CD1c-positive myeloid dendritic cell (primary cell): Measurements from ENCODE around the gene UBE2J2.

Experiments
- DNase-seq: peaks from one replicate; pipeline ENCODE4 v3.0.0-alpha.2; 2016; ENCODE audit errors: extremely low spot score

The UBE2J2 gene

DNA sequence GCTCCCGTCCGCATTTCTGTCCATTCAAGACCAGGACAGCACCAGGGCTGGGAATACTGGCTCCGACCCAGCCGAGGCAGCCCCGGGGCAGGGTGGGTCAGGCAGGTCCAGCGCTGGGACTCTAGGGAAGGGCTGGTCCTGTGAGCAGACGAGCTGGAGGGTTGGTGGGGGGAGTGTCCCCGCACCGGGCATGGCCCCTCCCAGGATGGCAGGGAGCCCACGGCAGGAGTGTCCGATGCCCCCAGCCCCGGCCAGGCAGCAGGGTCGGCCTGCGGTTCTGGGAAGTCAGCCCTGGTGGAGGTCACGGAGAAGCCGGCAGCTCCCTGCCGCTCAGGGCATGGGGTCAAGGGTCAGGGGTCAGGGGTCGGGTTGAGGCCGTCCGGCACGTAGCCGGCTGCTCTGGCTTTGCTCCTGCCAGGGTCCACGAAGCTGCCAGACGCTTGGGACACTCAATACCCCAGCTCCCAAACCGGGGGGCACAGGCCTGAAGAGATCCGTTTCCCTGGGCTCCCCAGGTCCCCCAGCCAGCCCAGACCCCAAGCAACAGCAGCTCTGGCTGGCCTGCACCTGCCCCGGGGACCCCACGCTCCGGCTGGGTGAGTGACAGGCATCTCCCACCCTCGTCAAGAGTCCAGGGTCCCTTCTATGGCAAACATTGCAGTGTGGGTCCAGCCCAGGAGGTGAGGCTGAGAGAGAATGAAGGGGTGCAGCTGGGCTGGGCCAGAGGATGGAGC, 33.9 kb downstream of the UBE2J2 start:
- no peak for DNase-seq

DNA sequence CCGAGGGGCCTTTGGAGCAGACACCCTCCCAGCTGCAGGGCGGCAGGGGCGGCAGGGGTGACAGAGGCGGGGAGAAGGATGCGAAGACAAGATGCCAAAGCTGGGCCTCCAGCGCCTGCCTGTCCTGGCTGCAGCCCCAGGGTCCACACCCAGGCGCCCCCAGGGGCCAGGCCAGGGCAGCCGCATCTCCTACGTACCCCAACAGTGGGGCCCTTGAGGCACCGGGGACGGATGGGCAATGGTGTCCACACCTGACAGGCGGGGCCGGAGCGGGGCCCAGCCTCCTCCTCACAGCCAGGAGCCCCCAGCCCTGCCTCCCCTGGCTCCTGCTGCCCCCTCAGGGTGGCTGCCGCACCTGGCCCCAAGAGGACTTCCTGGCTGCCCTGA, 34.4 kb downstream of the UBE2J2 start:
- DNase-seq, result no peak

DNA sequence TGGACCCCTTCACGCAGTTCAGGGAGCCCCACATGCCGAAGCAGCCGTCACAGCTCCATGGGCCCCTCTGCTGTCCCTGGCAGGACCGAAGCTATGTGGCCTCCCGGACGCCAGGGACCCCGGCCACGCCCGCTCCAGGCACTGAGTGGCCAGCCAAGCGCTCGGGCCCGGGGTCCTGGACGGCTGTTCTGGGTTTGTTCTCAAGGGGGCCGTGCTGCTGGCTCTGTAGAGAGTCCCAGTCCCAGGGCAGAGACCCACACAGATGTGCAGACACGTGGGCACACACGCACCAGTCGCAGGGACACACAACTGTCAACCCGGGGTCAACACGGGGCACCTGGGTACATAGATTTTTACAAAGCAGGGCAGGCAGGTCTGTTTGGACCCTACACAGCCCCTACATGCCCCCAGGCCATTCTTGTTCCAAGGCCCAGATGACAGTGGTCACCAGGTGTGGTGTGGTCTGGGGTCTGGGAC, 34.9 kb downstream of the UBE2J2 start:
- DNase-seq, result no peak

DNA sequence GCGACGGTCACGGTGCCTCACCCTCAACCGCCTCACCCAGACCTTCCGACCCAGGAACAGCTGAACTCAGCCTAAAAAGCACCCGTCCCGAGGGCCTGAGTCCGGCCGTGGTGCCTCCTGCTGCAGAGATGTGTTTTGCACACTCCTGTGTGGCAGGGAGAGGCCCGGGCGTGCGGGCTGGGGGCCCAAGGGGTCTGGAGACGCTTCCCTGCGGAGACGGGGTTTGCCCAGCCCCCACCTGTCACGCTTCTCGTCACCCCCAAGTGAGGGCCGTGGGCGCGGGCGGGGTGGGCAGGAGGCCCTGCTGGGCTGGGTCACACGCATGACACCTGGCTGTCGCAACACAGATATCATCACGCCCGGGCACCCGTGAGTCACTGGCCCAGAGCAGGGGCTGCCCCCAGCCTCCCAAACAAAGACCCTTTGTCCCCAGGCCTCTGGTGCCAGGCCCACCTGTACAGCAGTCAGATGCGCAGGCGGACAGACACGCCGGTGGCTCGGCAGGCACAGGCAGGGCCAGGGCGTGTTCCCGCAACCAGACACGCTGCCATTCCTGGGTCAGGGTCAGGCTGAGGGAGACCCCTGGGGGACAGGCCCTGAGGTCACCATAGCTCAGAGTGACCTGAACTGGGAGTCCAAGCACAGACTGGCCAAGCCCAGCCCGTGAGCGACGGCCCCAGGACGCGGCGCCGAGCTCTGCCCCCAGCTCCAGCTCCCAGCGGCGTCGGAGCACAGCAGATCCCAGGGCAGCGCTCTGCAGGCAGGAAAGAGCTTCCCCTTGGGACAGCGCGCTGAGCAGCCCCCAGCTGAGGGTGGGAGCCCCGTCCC, 35.6 kb downstream of the UBE2J2 start:
- DNase-seq, result no peak

DNA sequence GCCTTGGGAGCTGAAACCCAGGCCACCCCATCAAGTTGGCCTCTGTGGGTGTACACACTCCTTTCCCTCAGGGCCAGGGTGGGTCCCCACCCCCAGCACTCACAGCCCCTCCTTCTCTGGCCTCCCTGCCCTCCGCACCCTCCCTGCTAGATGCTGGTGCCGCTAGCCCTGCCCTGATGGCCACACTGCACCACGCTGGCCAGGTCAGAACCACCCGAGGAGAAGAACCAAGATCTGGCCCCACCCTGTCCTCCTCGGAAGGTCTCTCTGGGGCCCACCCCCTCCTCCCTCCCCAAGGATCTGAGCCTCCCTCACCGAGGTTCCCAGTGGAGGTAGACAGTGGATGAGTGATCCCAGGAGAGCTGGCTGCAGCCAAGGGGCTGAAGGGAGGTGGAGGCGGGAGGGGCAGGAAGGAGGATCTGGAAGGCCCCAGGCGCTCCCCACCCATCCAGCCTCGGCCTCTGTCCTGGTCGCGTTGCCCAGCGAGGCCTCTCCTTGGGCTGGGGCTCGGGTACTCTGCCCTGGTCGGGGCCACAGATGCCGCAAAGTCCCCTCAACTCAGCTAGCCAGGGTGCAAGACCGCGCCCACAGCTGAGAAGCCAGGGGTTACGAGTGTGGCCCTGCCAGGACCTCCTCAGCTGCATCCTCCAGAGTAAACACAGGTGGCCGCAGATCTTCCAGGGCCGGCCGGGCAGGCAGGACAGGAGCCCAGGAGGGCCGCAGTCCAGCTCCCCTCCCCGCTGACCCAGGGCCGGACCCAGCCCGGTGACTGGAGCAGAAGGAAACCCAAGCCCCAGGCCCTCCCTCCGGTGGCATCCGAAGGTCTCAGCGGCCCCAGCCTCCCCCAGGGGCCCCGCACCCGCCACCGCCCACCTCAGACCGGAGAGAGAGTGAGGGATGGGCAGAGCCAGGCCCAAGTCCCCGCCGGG, 36.4 kb downstream of the UBE2J2 start:
- no peak for DNase-seq

DNA sequence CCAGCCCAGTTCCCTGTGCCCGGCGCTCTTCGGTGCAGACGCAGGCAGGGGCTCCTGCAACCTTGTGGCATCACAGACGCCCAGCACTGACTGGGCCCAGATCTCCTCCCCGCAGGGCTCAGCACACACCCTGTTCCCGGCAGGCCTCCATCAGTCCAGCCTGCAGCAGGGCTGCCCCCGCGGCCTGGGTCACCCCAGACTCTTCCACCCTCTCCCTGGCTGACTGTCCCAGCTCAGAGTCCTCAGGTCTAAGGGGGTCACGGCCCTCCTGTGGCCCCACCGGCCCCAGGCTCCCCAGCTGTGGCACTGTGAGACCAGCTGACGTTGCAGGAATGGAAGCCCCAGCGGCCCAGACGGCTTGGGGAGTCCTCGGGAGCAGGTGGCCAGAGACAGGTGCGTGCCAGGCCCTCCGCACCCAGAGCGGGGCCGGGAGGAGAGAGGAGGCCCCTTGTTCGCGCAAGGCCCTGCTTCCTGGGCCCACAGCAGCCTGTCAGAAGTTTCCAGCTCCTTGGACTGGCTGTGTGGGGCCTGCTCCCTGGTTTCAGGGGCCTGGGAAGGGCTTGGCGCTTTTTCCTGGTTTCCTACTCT, 37.4 kb downstream of the UBE2J2 start:
- DNase-seq, result no peak

DNA sequence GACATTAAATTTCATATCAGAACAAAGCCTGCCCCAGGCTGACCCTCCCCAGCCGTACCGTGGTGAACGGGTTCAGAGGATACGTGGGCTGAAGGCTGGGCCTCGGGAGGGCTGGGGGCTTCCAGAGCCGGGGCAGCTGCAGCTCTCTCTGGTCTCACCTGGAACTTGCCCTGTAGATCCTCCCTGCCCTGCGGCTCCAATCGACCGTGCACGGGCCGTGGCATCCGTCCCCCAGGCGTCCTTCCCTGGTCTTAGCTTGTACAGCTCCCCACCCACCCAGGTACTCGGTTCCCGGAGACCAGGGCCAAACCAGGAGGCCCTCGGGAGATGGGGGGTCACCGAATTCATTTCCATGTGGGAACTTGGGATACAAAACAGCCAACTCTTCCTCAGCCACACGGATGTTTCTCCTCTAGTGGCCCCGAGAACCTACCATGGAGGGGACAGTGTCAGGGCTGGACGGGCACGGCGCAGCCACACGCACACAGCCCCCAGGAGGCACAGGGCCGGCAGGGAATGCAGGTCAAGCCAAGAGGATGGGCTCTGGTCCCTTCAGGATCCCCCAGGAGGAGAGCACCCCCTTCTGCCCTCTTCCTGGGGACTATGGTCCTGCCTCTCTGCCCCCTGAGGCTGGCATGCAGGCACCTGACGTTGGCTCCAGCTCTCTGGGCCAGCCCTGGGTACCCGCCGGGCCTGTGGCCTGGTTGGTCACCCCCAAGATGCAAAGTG, 38.5 kb downstream of the UBE2J2 start:
- DNase-seq, result no peak

DNA sequence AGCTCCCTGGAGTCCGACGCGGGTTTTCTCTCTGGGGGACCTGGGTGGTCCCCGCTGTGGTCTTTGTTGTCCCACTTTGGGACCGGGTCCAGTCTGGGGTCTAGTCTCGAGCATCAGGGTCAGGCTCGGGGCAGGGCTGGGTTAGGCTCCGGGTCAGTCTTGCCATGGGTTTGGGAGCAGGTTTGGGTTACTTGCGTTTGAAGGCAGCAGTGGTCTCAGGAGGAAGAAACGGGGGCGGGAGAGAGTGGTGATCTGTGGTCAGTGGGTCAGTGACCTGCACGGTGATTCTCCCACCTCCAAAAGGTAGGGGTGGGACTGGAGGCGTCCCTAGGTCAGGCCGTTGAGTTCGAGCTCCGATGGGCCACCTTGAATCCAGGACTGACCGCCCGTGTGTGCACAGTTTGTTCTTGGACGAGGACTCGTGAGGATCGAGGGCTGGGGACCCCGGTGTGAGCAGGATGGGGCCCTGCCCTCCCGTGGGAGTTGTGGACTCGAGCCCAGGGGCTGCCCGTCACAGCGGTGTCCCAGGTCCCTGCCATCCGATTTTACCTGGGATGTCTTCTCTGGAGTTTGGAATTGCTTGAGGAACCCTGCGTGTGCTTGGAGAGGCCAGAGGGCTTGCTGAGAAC, 39.4 kb downstream of the UBE2J2 start:
- no peak for DNase-seq

DNA sequence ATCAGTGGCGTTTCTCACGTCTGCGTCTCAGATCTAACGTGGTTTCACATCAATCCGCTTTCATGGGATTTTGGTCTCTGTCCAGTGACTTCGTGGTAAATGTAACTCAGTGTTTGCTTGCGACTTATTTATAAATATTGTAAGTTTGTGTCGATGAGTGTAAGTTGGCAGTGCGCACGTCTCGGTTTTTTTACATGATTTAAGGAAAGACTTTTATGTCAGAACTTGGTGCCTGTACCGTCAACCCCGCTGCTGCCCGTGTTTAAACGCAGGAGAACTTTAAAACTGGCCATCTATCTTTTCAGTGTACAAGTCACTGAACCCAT, 40.1 kb downstream of the UBE2J2 start:
- no peak for DNase-seq

DNA sequence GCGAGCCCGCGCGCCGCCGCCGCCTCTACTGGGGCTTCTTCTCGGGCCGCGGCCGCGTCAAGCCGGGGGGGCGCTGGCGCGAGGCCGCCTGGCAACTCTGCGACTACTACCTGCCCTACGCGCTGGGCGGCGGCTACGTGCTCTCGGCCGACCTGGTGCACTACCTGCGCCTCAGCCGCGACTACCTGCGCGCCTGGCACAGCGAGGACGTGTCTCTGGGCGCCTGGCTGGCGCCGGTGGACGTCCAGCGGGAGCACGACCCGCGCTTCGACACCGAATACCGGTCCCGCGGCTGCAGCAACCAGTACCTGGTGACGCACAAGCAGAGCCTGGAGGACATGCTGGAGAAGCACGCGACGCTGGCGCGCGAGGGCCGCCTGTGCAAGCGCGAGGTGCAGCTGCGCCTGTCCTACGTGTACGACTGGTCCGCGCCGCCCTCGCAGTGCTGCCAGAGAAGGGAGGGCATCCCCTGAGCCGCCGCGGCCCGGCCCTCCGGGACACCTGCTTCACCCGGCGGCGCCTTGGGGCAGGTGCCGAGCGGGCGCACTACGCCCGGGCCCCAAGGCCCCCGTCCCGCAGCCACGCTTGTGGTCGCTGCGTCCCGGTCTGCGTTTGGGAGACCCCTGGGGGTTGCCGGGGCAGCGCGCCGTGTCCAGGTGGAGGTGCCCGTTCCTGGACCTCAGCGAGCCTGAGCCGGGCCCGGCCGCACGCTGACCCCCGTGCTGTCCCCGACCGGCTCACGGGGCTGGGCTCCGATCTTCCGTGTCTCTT, 40.7 kb downstream of the UBE2J2 start:
- DNase-seq, result no peak

DNA sequence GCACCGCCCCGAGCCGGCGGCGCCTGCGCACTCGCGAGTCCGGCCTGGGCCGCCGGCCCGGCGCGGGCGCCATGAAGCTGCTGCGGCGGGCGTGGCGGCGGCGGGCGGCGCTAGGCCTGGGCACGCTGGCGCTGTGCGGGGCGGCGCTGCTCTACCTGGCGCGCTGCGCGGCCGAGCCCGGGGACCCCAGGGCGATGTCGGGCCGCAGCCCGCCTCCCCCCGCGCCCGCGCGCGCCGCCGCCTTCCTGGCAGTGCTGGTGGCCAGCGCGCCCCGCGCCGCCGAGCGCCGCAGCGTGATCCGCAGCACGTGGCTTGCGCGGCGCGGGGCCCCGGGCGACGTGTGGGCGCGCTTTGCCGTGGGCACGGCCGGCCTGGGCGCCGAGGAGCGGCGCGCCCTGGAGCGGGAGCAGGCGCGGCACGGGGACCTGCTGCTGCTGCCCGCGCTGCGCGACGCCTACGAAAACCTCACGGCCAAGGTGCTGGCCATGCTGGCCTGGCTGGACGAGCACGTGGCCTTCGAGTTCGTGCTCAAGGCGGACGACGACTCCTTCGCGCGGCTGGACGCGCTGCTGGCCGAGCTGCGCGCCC, 41.4 kb downstream of the UBE2J2 start, which contains the start of gene B3GALT6:
Gene B3GALT6, plus strand, starts transcription at position 30 of the 588 bp plus-strand sequence. Its CDS starts 42 bp downstream, at position 72.
- no peak for DNase-seq

DNA sequence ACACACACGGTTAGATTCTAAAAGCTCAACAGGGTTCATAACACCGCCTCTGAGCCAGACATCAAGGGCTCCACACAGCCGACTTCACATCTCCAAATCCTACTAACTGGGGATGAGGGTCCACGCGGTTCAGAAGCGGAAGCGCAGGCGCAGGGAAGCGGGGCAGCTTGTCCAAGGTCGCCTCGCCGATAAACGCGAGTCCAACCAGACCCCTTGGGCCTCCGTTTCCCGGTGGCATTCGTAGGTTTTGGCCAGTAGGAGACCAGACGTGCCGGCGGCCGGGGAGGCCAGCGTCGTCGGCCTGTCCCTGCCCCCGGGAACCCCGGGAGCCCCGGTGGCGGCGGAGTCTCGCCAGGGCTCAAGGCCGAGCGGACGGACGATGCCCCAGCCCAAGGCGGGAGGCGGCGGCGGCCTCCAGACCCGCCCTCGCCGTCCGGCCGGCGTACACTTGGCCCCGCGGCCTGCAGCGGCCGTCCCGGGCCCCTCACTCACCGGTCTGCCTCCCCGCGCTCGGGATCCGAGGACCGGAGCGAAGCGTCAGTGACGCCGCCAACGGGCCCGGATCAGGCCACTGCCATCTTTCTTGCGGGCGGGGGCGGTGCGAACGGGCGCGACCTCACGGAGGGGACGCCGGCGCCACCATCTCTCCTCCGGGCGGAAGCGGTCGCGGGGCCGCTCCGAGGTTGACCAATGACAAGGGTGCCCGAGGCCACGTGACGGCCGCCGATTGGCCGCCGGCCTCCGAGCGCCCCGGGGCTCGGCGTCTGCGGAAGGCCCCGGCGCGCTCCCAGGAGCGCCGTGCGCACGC, 42.0 kb downstream of the UBE2J2 start, which contains the start of gene SDF4:
Gene SDF4, minus strand, starts transcription at position 602 of the 808 bp plus-strand sequence. CDS start 3,229 bp downstream, outside the sequence.
- DNase-seq, result peak; percentile 99

DNA sequence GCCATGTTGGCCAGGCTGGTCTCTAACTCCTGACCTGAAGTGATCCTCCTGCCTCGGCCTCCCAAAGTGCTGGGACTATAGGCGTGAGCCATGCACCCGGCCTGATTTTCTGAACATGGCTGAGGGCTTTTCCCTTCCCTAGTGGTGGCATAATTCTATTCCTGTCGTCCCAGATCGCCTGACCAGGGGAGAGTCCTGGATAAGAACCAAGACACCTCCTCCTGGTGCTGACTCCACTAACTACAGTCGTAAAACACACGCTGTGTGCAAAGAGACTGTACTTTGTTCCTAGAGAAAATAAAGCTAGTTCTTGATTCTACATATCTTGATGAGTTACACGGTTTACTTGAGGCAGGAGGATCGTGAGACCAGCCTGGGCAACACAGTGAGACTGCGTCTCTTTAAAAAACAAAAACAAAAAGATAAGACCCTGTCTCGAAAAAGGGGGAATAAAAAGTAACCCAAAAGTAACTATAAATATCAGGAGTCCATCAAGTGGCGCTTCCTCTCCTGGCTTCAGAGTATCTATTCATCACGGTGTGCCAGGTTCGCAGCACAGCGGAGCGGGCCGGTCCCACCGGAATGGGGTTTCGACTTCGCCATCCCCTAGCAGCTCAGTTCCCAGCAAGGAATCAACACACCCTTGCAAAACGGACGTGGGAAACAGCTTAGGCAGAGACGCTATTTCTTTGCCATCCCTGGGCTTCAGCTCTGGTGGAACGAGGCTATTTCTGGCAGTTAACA, 42.8 kb downstream of the UBE2J2 start:
- peak; percentile 18 for DNase-seq

DNA sequence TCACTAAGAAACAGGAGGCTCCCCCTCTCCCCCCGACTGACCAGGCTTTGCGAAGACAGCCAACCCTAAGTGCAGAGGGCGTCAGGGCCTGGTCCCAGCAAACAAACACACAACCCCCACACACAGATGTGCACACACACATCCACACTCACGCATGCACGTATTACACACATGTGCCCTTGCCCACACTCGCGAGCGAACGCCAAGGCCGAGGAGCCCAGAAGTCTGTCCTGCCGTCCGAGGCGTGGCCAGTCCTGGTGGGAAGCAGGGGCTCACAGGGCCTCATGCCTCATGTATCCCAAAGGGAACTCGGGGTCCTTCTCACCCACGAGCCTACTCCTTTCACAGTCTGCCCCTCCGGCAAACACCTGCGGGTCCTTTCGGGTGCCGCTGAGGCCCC, 43.9 kb downstream of the UBE2J2 start:
- DNase-seq, result no peak

DNA sequence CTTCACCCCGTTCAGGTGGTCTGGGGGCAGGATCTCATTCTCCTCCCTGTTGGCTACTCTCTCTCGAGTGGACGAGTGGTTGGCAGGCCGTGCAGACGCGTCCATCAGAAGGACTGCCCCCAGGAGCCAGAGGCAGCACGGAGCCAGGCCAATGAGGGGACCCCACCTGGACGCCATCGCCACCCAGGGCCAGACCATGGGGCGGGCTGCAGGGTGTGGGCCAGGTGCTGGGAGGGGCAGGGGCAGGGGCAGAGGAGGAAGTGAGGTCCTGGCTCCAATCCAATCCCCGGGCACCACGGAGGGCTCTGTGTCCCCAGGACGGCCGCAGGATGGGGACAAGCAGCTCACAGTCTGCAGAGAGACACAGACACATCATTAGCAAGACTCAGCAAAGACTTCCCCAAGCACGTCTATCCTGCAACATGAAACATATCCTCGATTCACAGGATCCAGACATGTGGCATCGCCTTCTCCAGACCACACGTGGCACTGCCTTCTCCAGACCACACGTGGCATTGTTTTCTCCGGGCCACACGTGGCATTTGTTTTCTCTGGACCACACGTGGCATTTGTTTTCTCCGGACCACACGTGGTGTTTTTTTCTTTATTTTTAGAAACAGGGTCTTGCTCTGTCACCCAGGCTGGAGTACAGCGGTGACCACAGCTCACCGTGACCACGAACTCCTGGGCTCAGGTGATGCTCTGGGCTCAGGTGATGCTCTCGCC, 44.9 kb downstream of the UBE2J2 start:
- no peak for DNase-seq

DNA sequence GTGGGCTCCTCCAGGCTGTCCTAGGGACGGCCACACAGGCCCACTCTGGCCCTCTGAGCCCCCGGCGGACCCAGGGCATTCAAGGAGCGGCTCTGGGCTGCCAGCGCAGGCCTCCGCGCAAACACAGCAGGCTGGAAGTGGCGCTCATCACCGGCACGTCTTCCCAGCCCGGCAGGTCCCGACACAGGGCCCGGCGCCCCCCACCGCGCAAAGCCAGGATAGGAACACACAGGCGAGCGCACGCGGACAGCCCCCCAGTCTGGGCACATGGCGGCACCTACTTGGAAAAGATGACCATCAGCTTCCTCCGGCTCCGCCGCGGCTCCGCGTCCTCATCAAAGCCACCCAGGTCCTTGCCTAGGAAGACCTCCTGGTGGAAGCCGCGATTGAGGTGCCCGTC, 45.5 kb downstream of the UBE2J2 start:
- DNase-seq, result no peak

DNA sequence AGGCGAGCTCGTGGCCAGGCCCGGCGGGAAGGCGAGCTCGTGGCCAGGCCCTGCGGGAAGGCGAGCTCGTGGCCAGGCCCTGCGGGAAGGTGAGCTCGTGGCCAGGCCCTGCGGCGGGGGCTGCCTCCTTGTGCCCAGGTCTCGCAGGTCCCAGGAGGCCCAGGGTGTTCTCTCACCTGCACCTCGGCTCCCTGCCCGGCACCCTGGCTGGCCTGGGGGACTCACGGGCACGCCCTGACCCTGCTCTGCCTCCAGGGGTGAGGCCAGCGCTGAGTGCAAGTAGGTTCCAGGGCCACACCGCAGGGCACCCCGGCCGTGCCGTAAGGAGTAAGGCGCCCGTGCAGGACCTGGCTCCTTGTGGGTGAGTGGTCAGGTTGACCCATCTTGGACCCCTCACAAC, 46.3 kb downstream of the UBE2J2 start:
- DNase-seq, result no peak
